HG03342 (cell line): ENCODE results near the gene EML4.
"Not testable (repeated sequence)": the region's sequence is repeated elsewhere in the genome, so short reads cannot be mapped to it uniquely, and the experiment has no call there.

ENCODE experiments used
- ATAC-seq: cut with Tn5 transposase; IDR thresholded peaks from one replicate; pipeline ENCODE4 v1.9.1; 2021; ENCODE audit warnings: mild to moderate bottlenecking, moderate library complexity; ENCODE audit not compliant: unreplicated experiment

The EML4 gene

DNA sequence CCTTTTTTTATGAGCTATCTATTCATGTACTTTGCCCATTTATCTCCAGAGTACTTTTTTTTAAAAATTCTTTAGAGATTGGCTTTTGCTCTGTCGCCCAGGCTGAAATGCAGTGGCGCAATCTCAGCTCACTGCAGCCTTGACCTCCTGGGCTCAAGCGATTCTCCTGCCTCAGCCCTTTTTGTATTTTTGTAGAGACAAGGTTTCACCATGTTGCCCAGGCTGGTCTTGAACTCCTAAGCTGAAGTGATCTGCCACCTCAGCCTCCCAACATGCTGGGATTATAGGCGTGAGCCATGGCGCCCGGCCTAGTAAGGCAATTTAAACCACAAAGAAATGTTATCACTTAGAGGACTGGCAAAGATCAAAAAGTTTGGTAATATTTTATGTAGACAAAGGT, 177.7 kb downstream of the EML4 start:
- not testable (repeated sequence) for ATAC-seq

DNA sequence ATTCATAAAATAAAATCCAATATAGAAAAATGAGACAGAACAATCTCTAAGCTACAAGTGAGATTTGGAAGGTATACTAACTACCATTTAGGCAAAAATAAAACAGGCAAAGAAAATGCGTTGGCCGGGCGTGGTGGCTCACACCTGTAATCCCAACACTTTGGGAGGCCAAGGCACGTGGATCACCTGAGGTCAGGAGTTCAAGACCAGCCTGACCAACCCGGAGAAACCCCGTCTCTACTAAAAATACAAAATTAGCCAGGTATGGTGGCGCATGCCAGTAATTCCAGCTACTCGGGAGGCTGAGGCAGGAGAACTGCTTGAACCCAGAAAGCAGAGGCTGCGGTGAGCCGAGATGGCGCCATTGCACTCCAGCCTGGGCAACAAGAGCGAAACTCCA, 178.4 kb downstream of the EML4 start:
- not testable (repeated sequence) for ATAC-seq

DNA sequence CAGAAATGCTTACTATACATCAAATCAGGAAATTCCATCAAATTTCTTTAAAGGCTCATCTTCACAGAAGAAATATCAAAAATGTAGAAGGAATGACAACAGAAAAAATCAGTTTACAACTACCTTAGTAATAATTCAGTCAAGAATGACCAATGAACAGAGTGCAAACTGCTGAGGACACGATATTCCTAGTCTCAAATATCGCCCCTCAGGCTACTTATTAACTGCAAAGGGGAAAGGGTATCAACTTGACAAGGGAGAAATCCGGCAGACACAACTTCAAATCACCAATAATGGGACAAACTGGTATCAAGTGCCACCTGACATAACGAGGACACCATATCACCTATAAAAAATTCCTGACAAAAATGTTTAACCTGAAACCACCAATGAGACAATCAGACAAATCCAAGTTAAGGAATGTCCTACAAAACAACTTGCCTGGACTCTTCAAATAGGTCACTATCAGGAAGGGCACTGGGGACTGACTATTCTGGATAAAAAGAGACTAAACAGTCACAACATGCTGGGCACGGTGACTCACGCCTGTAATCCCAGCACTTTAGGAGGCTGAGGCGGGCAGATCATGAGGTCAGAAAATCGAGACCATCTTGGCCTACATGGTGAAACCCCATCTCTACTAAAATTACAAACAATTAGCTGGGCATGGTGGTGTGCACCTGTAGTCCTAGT, 179.1 kb downstream of the EML4 start:
- no peak for ATAC-seq

DNA sequence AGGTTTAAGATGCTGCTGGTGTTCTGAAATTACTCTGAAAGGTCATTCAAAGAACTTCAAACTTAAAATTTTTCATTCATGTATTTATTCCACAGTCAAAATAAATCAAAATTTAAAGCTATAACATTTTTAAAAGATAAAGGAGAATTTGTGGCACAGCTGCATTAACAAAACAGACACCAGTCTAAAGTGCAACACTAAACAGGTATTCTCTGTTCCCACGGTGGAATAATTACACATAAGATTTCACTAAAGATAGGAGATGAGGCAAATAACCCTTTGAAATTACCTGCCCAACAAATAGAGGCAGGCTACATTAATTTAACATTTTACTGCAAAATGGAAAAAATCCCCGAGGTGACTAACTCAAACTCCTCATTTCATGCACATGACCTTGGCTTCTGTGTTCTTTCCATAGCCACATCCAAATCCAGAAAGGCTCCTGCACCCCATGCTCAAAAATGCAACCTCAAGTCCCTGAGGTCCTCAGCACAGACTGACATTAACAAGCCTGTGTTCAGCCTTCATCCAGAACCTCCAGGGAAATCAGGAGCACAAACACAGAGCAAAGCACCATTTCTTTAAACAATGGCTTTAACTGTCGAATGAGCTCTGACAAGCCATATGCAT, 181.4 kb downstream of the EML4 start:
- no peak for ATAC-seq

DNA sequence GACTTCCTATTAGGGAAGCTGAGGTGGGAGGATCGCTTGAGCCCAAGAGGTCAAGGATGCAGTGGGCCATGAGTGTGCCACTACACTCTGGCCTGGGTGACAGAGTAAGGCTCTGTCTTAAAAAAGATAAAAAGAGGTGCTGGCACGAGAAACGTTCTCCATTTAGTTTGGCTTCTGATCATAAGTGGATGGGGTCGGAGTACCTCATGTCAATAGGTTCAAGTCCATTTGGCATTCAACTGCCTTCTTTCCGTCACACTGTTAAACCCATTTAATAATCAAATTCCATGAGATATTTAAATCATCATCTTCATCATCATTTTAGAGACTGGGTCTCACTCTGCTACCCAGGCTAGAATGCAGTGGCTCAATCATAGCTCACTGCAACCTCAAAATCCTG, 182.7 kb downstream of the EML4 start:
- ATAC-seq = no peak

DNA sequence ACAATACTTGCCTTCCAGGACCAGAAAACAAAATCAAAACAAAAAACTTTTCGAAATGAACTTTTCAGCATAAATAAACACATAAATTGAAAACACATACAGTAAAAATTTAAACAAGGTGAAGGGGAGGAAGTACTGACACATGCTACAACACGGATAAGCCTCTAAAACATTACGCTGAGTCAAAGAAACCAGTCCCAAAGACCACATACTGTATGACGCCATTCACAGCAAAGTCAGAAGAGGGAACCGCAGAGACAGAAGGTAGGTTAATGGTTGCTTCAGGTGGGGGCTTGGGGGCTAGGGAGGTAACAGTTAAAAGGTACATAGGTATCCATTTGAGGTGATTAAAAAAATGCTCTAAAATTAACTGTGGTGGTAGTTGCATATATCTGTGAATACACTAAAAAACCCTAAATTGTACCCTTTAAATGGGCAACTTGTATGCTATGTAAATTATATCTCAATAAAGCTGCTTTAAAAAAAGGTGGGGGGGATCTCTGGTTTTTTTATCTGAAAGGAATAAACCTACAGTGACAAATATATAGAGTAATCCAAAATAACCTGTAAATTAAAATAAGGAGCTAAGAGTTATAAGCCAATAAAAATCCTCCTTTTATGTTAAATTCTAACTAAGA, 184.8 kb downstream of the EML4 start:
- no peak for ATAC-seq

DNA sequence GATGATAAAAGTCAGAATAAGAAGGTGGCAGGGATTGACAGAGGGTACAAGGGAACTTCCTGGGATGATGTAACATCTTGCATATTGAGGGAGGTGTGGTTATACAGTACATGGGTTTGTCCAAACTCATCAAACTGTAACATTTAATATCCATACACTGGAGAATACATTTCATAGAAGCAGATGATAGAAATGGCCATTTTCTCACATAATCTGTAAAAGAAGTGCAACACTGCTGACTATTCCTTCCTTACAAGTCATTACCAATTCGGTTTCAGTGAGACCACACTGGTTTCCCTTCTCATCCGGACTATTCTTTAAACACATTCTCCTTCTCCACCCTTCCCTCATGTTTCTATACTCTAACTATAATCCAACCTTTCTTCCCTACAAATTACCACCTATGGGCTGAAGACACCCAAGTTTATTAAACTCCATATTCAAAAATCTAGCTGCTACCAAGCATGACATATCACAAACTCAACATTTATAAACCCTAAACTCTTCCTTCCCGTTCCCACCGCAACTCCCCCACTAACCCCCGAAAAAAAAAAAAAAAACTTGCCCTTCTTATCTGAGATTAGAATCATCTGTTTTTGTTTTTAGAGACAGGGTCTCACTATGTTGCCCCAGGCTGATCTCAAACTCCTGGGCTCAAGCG, 190.3 kb downstream of the EML4 start:
- ATAC-seq = no peak

DNA sequence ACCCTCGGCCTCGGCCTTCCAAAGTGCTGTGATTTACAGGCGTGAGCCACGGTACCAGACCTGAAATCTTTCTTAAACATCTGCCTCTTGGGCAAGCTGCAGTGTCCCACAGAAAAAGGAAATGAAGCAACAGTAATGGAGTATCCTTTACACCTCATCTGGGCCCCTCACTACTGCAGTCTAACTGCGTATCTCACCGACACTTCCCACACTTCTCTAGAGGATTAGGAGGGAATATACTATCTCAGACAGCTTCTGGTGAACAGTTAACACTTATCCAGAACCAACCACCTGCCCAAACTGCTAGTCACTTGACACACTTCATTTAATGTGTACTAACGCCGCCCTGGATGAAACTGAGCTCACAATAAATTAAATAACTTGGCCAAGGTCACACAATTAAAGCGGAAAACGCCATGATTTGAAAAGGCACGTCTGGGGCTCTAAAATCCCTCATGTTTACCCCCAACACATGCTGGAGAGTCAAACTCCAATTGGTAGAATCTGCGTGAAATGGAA, 190.9 kb downstream of the EML4 start:
- ATAC-seq = no peak

DNA sequence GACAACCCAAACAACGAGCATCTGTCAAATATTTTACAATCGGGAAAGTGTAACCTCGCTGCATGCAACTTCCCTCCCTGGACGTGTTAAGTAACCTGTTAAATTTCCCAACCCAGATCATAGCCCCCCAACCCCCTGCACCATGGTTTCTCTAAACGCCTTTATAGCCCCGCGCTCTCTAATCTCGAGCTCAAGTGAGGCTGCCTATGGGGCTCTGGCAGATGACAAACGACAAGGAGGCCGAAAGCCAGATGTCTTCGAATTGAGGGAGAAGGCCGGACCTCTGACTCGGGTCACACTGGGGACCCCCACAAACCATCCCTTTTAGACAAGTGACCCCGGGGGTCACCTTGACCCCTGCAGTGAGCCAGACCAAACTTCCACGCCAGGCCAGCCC, 191.3 kb downstream of the EML4 start:
- no peak for ATAC-seq

DNA sequence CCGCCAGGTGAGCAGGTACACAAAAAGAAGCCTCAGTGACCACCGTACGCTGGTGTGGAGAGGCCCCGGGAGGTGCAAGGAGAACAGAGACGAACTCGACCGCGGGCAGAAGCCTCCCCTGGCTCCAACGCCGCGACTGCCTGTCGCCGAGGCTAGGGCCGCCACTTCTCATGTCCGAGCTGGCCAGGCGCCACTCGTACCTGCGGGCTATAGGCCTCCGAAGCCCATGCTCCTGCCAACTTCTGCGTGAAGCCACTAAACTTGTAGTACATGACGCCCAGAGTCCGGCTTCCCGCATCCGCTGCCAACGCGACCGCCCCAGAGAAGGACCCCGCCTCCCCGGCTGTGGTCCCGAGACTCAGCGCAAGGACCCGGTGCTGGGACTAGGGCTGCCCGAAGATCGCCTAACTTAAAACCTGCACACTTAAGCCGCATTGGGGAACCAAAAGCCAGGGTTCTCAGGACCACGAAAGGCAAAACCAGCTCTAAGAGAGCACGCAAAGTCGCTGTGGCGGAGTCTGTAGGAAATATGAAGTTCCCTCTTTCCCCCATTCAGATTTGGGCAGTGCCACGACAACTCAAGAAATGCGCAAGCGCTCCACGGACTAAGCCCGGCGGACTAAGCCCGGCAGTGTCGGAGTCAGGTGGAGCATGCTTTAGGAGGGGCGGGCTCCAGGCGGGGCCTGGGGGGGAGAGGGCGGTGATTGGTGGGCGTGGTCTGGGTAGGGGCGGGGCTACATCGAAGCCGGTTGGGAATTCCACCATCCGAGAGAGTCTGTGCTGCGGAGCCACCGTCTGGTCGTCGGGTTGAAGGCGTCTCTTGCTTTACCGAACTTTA, 192.0 kb downstream of the EML4 start, which contains the start of gene COX7A2L:
Gene COX7A2L (minus strand): TSS at position 328 of the 838 bp plus-strand sequence. CDS start 56 bp downstream, at position 272.
- ATAC-seq = peak; percentile 91

DNA sequence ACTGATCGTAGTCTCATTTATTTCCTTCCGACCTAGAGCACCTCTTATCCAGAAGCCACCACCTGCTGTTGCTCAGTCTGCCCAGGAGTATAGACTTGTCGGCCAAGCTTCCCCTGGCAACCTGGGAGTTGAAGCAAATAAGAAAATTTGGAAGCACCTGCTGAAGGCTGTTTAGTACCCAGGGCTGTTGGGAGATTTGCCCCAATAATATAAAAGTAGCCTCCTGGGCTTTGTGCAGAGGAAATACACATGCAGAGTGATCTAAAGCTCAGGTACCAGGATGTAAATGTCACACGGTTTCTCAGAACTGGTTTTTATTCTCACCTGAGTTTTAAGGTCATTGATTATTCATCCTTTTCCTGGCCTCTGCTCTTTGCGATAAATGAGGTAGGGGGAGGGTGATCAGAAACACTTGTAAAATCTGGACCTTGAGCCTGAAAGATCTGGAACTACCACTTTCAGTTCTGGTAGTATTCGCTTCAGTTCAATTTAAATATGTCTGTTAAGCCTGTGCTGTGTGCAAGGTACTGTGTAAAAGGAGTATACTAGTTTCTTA, 192.7 kb downstream of the EML4 start:
- no peak for ATAC-seq

DNA sequence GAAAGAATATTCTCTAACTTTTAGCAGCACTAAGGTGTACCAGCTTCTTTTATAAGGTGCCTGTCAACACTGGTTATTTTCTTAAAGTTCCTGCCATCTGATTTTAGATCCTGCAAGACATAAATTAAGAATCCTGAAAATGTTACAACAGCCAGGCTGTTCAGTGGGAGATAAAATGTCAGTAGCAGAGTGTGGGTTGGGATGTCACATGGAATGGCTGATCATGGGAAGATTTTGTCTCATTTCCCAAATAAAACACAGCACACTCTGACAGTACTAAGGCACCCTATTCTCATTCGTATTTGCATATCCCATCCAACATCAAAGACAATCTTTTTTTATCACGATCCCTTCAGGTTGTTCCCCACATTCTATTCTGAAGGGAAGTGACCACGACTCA, 194.3 kb downstream of the EML4 start:
- ATAC-seq = no peak

DNA sequence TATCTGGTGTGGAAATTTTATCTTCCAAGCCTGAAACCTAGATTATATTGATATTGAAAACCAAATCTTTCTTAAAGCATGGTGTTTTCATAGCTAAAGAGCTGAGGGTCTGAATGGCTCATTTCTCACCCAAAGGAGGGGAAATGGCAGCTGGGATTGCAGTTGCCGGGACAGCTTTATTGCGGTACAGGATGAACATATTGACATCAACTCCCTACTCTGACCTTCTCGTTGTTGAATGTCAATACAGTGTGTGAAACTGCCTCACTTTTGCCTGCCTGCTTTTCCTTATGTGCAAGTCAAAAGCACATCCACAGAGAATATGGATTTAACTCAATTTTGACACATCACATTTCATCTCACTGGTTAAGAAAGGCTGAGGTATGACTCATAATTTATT, 195.5 kb downstream of the EML4 start:
- no peak for ATAC-seq

DNA sequence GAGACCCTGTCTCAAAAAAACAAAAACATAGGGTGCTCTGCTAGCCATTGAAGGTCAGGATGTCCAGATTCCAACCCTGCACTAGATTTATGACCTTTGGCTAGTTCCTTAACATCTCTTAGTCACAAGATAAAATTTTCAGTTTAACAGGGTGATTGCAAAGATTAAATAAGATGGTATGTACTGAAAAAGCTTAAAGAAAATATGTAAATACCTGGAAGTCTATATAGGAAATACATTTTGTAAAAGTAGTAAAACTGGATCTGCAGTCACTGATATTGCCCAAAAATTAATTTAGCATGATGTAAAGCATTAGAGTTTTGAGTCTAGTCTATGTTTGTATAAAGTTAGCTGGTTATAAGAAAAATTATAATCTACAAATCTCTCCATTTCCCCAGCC, 197.3 kb downstream of the EML4 start:
- no peak for ATAC-seq

DNA sequence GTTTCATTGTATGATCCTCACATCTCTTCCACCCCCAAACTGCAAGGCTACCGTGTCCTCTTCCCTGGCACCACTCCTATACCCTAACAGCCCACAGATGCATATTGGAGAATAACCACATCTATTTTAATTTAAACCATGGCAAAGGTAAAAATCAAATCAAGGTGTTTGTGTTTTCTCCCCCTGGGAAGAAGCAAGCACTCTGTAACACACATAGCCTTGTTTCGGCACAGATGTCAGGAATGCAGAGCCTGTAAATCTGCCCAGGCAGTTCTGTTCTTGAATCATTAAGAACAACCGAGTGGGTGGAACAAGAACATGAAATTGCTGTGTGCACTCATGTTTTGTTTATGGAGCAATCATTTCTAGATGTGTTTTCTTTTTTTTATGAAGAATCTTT, 198.7 kb downstream of the EML4 start:
- ATAC-seq = no peak

DNA sequence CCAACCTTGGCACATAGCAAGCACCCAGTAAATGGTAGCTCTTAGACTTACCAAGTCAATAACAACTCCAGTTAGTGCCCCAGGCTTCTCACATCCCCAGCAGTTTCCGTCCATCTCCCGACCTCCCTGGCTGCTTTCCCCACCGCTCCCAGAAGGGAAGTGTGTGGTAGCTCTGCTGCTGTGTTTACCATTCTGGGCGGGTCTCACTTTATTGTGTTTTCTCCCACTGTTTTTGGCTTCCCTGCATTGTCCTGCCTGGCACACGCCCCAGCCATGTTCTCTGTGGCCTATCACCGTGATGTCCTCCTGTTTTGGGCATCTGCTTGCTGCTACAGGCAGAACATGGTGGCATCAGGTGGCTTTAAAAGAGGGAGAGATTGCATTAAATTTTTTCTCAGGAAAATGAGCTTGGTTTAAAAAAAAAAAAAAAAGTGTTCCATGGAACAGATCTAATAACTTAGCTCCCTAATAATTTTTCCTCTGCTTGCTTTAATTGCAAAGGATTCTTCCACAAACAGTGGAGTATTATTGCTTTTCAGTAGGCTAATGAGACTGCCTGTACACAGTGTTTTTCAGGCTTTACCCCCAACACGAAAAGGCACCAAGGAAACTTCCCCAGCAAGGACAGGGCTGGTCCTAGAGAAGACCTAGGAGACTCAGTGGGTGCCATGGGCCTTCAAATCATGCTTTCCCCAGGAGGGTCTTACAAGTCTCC, 199.8 kb downstream of the EML4 start:
- no peak for ATAC-seq

DNA sequence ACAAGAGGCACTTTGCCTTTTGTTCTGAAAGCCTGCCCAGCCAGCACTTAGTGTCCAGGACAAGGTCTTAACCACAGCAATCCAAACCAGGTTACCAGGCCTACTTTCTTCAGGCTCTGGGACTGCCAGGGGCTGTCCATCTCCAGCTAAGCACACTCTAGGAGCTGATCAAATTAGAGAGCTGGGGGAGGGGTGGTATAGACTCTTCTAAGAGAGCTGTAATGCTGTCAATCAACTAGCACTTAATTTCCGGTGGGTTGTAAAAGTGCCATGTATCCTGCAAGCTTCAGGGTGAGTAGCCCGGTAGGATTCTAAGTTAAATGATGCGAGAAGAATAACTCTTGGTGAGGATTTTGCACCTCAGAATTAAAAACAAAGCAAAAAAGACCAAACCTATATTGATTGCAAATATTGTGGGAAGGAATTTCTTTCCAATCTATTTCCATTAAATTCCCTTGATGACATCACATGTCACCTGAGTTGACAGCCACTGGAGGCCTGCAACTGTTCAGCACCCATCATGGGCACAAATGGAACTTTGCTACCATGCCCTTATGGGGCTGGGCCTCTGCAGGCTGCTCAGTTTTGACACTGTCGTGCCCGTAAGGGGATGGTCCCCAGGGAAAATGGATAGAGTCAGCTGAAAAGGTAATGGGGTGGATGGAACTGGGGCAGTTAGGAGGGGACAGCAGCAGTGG, 200.5 kb downstream of the EML4 start:
- no peak for ATAC-seq

DNA sequence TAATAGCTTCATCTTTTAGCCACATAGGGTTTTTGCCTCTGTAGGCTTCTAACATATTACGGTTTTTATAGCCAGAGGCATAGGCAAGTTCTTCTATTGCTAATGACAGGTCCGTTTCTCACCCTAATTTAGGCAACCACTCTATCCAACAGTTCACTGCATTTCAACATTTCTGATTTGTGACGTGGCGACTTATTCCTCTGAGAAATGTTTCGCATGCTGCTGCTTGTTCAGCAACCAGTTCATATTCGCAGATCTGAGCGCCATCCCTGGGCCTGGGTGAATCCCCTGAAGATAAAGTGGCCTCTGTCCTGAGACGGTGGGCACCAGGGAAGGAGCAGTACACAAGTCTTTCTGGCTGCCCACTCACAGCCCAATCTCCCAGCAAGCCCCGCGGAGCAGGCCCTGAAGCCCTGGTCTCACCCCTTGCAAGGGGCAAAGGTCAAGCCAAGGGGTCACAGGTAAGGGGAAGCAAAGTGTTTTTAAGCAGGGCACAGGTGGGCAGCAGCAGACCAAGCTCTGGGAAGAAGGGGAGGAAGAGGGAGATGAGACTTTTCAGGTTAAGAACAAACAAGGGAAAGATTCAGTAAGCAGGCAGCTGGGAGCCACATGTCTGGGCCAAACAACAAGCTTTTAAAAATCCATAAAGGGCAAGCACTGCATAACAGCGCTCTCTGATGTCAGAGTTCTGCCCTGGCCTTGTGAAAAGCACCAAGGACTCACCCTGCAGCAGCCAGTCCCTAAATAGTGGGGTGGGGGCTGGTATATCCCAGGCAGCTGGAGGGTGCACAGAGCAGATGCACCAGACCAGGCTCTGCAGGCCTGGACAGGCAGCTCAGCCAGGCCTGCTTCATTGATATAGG, 202.7 kb downstream of the EML4 start:
- no peak for ATAC-seq
